GM20431 (cell line): ENCODE data around the gene GPR142.

ENCODE experiments used
- in situ Hi-C: fragments of 300-500 bp; cut with MseI, MboI; formaldehyde crosslinking; loops from one replicate; pipeline ENCODE4 v1.15.0; 2020; ENCODE audit warnings: low sequenced_read_pairs; ENCODE audit not compliant: unreplicated experiment

Gene GPR142, protein sequence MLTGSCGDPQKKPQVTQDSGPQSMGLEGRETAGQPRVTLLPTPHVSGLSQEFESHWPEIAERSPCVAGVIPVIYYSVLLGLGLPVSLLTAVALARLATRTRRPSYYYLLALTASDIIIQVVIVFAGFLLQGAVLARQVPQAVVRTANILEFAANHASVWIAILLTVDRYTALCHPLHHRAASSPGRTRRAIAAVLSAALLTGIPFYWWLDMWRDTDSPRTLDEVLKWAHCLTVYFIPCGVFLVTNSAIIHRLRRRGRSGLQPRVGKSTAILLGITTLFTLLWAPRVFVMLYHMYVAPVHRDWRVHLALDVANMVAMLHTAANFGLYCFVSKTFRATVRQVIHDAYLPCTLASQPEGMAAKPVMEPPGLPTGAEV

DNA sequence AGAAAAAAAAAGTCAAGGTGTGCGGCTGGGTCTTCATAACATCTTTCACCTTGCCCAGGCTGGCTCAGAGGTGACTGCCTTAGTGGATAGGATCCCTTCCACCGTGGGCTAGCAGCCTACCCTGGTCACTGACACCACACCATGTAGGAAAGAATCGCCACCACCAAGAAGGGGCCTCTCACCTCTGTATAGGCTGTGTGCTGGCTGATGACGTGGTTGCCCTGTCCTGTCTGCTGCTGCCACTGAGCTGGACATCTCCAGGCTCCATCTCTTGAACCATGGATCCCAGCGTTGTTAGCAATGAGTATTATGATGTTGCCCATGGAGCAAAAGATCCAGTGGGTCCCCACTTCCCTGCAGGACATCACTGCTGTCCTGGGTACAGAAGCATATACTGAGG, at the start of gene GPR142:
TSS of gene GPR142 (plus strand) at position 301 of the 400 bp plus-strand sequence. CDS start 2,035 bp downstream, outside the sequence.
- in situ Hi-C loops: no loop called here

DNA sequence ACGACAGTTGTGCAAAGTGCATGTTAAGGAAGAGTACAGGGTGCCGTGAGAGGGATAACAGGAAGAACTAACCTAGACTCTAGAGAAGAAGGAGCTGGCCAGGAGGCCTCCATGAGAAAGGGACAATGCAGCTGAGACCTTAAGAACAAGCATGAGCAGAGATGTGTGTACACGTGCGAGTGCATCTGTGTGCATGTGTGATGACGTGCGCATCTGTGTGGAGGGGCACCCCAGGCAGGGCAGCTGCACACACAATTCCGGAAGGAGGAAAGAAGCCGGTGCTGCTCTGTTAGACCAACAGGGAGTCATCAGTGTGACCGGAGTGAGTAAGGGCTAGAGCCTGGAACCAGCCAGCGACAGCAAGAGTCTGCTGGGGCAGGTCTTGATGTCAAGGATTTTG, 48.9 kb upstream of the GPR142 start:
- in situ Hi-C loops: no loop called here

DNA sequence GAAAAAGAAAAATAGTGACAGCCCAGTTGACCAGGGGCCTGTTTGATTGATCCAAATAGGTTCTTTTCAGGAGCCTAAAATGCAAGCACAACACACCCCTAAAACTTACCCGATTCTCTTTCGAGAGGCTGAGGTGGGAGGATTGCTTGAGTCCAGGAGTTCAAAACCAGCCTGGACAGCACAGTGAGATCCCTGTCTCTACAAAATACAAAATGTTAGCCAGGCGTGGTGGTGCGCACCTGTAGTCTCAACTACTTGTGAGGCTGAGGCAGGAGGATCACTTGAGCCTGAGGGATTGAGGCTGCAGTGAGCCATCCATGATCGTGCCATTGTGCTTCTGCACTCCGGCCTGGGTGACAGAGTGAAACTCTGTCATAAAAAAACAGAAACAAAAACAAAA, 42.8 kb upstream of the GPR142 start:
- in situ Hi-C loops: no loop called here

DNA sequence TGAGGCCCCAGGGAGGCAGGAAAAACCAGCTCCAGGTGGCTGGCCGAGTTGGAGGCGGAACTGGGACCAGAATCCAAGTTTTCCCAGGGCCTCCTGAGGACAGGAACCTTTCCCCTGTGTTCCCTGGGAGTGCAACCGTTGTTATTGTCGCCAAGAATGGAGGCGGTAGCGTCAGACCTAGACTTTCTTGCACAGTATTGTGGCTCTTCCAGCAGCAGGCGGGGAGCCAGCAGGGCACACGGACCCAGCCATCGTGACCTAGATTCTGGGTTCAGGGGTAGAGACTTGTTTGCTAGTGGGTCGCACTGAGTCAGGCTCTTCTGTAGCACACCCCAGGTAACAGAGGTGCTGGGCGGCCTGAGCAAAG, 41.9 kb upstream of the GPR142 start:
- in situ Hi-C loops: no loop called here

DNA sequence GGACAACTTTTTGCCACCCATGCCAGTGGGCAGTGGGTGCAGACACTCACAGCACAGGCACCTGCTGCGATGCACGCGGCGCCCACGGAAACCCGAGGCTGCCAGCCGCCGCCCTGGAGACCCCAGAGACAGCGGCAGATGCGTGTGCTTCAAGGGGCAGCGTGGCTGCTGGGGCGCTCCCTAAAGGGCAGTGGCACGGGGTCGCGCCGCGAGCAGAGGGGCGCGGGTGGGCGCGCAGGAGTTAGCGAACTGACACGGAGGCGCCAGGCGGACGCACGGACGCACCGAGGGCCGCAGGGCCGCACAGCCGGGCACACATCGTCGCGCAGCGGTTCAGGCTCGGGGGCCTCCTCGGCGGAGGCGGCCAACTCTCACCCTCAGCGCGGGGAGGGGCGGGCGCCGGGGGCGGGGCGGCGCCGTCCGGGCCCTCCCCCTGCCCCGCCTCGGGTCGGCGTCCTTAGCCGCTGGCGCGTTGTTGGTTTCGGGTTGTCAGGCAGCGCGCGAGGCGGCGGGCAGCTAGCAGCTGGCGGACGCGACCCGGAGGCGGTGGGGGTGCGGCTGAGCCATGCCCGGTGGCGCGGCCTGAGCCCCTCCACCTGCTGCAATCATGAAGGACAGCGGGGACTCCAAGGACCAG, 41.4 kb upstream of the GPR142 start, which contains the start of gene KIF19:
TSS of gene KIF19 (plus strand) at position 484 of the 637 bp plus-strand sequence. CDS start at position 608, 124 bp downstream.
- in situ Hi-C loops: no loop called here

DNA sequence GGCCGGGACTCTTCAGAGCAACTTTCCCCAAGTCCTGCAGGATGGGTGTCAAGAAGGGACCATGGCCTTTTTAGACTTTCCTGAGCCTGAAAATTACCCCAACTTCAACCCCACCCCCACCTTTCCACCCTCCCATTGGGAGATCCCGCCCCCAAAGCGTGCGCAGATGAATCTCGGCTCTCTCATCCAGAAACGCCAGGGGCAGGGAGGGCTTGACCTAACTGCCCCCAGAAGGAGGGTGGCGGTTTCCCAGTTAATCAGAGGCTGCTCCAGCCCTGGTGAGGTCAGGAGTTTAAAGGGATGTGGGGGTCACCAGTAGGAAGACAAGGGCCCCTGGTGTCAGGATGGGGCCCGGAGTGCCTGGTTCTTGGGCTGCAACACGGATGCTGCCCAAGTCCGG, 40.8 kb upstream of the GPR142 start:
- in situ Hi-C loops: no loop called here

DNA sequence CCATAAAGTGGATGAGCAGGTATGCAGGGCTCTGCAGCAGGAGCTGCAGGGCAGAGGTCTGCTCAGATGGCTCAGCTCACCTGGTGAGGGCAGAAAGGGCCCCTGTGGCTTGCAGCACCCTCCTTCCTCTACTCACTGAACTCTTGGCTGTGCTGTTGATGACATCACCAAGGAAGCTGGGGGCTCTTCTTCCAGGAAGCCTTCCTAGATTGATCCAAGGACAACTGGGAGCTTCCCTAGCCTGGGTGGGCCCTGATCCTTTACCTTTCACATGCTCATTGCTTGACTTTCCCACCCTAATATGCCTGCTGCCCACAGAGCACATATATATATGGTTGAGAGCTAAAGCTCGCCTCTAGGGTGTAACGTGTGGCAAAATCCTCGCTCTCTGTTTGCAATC, 38.8 kb upstream of the GPR142 start:
- in situ Hi-C loops: no loop called here

DNA sequence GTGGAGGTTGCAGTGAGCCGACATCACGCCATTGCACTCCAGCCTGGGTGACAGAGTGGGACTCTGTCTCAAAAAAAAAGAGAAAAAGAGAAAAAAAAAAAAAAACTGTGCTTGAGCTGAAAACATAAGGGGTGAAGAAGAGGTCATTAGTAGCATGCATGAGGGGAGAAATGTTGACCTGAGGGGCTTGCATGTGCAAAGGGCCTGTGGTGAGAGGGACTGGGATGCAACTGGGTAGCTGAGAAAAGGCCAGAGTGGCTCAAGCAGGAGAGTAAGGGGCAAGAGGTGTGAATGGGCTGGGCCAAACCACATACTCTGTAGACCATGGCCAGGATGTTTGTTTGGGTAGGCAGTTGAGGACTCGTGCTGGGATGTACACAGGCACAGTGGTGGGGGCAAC, 37.9 kb upstream of the GPR142 start:
- in situ Hi-C loops: no loop called here

DNA sequence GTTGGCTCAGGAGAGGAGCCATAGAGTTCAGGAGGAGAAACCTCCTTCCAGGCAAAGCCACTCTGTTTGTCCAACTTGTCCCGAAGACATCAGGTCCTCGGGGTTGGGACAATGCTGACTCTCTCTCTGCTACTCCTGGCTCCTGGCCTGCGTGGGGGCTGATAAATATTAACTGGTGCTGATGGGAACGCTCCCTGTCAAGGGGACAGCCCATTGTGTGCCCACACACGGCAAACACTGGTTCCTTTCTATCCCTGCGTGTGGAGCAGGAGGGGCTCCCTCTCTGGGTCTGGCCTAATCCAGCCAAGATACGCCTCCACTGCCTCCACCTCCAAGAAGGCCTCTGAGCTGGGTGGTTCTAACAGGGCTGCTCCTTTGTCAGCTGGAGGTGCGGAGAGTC, 36.9 kb upstream of the GPR142 start:
- in situ Hi-C loops: no loop called here

DNA sequence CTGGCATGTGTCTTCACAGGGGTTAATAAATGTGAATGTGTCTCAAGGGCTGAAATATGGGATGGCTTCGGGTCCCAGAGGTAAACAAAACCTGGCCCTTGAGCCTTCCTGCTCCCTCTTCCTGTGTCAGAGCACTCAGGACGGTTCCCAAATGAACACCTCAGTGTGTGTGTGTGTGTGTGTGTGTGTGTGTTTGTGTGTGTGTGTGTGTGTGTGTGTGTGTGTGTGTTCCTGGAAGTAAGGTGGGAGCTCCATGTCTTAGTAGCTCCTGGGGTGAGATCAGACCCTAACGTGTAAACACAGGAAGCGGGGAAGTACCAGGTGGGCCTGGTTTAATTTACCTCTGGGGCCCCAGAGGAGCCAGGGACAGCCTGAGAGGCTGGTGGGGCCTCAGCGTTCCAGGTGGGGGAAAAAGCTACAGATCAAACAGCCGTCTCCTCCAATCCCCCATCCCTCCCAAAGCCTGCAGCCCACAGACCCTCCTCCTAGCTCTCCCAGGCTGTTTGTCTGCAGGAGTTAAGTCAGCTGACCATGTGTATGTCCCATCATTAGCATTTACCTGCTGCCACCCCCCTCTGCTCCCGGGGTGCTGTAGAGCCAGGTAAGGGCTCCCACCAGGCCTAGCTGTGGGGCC, 35.2 kb upstream of the GPR142 start:
- in situ Hi-C loops: no loop called here

DNA sequence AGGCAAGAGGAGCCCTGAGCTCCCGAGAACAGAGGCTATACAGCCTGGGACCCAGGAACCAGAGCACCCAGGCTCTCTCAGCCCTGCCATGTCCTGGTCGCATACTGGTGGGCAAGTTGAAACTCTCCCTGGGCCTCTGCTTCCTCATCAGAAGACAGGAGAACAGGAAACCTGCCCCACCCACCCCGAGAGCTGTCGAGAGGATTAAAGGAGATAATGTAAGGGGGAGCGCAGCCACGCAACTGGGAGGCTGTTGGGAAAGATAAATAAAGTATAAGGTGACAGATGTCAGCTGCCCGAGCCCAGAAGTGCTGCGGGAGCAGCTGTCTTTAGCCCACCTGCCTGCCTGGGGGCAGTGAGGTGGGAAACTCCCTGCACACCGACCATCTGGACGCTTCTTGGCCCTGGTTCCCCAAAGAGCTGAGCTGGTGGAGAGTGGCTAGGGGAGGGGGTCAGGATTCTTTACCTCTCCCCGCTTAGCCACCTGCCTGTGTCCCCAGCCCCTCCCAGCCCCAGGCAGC, 34.5 kb upstream of the GPR142 start:
- in situ Hi-C loops: no loop called here

DNA sequence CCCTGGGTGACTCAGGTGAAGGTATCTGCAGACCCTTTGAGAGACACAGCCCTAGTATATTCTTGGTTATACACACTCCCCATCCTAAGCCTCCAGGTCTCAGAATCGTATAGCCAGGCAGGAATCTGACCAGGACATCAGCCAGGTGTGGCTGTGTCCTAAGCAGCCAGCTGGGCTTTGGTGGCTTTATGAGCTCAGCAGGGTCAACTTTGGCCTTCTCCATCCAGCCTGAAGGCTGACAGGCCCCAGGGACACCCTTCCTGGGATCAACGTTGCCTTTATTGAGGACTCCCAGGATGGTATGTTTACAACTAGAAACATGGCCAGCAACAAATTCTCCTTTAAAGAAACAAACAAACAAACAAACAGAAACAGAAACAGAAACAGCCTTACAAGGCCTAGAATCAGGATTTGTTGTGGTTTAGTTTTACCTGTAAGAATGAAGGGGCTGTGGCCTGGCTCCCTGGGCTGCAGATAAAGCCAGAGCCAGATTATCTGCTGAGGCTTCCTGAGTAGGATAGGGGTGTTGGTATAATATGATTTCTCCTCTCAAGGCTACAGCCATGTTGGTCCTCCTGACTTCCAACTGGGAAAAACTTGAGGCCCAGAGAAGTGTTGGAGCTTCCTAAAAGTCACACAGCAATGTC, 32.8 kb upstream of the GPR142 start:
- in situ Hi-C loops: no loop called here

DNA sequence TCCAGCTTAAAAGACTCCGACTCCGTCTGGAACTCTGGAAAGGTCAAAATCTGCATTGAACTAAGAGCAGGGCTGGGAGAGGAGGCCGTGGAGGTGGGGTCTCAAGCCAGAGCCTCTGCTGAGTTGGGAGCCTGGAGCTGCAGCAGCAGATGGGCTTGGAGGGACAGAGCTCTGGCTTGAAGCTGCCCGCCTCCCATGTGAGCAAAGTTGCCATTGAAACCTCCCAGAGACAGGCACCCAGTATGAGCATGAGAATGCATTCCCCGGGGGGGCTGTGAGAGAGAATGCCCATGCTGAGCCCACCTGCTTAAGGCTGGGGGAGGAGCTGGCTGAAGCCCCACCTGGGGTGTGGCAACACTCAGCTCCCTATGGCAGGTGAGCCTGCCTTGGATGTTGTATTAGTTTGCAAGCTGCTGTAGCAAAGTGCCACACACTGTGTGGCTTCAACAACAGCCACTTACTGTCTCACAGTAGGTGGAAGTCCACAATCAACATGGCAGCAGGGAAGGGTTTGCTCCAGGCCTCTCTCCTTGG, 31.7 kb upstream of the GPR142 start:
- in situ Hi-C loops: no loop called here

DNA sequence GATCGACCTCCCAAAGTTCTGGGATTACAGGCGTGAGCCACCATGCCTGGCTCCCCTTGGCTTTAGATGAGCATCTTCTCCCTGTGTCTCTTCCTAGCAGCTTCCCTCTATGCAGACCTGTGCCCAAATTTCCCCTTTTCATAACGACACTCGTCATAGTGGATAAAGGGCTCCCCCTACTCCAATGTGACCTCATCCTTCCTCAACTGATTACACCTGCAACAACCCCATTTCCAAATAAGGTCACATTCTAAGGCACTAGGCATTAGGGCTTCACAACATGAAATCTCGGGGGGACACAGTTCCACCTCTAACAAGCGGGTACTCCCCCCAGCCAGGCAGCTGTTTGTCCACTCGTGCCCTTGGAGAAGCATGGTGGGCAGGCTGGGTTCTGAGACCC, 31.0 kb upstream of the GPR142 start:
- in situ Hi-C loops: no loop called here

DNA sequence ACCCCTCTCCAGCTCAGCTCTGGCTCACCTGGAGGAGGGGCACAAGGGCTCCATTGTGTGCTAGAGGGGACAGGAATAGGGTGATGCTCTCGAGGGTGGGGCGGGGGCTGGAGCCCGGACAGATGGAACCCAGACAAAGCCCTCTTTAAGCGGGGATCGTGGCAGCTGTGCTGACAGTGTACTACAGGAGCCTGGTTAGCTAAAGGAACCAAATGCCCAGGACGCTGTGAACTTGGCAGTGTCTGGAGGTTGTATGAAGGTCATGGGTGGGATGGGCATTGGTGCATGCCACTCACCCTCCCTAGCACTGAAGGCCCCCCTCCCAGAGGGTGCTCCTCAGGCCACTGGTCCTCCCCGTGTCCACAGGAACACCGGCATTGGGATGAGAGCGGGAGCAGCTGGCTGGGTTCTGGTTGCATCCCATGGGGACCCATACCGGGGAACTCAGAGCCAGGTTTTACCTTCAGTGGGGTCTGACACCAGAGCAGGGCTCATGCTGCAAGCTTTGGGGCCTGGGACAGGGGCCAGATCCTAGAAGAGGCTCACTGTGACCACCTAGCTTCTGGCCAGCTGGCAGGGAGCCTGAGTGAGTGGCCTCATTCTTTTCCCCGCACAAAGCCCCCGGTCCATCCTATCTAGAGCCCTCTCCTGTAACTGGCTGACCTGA, 29.3 kb upstream of the GPR142 start:
- in situ Hi-C loops: no loop called here

DNA sequence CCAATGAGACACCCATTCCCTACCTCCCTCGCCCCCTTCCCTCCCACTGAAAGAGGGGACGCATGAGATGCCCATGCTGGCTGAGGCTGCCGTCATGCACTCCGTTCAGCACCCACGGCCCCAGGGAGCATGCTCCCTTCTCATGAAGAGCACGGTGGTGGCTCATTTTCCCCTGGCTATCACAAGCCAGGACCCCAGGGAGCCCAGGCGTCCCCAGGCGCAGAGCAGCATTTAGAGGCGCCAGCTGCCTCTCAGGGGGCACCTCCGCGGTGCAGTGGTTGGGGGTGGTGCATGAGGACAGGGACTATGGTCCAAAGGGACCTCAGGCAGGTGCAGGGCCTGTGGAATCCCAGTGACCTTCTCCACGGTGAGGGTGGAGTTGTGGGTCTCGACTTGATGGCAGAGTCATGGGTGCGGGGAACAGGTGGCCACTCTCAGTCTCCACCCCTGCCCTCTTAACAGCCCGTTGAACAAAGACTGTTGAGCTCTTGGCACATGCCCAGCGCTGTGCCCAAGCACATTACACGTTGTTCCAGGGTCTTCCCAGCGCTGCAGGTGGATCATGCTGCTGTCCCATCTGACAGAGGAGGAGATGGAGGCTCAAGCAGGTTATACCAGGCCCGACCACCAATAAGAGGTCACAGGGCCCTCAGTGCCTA, 27.6 kb upstream of the GPR142 start:
- in situ Hi-C loops: no loop called here

DNA sequence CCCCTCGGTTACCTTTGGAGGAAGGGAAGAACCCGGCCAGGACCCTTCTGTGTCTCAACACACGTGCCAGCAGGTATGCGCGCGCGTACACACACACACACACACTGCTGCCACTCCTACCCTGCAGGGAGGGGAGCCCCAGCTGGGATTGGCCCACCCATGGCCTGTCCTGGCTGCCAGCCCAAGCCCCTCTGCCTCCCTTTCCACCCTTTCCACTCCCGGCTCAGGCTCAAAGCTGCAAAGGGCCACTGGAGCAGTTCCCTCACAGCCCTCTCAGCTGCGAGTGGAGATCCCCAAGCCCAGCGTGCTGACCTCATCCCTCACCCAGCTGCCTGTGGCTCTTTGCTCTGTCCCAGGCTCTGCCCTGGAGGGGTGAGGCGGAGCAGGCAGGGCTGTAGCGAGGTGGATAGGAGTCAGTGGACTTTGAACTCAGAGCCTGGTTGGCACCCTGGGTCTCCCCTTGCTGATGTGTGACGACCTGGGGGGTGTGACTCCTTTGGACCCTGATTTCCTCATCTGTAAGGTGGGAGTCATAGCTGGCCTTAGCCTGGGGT, 26.8 kb upstream of the GPR142 start:
- in situ Hi-C loops: no loop called here

DNA sequence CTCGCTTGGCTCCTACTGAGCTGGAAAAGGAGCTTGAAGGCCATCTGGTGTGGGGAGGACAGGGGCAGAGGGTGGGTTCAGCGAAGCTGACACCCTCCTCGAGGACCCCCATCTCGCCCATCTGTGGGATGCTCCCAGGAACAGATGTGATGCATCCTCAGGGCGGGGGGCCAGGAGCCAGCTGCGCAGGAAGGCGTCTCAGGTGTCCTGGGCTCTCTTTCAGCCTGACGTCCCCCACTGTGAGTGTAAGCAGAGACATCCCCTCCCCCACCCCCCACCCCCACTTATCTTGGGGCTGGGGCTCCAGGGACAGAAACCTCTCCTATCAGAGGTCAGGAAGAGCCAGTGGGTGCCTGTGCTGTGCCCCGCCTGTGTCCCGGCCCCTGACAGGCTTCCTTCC, 25.1 kb upstream of the GPR142 start:
- in situ Hi-C loops: no loop called here

DNA sequence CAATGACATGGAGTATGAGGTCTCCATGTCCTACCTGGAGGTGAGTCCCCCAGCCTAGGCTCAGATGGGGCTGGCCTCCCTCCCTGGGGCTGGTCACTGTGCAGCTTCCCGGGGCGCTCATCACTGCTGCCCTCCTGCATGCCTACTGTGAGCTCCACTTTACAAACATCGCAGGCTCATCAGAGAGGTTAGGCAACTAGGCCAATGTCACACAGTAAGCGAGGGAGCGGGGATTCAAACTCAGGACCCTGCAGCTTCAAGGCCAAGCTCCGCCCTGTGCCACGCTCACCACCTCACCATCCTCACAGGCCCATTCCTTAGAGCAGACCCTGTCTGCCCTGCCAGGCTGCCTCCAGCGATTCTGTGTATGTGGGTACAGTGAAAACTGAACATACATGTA, 24.2 kb upstream of the GPR142 start:
- in situ Hi-C loops: no loop called here
